ENCODE results near the gene NFIX. TPM values are rescaled to one million over a fixed set of nuclear protein-coding genes. Genes with fewer than 3 reads are reported as not detected.

NFIX gene
- total and polyA plus RNA-seq, 12 donors: 1.3 to 72.8 (median 28.6) TPM

DNA sequence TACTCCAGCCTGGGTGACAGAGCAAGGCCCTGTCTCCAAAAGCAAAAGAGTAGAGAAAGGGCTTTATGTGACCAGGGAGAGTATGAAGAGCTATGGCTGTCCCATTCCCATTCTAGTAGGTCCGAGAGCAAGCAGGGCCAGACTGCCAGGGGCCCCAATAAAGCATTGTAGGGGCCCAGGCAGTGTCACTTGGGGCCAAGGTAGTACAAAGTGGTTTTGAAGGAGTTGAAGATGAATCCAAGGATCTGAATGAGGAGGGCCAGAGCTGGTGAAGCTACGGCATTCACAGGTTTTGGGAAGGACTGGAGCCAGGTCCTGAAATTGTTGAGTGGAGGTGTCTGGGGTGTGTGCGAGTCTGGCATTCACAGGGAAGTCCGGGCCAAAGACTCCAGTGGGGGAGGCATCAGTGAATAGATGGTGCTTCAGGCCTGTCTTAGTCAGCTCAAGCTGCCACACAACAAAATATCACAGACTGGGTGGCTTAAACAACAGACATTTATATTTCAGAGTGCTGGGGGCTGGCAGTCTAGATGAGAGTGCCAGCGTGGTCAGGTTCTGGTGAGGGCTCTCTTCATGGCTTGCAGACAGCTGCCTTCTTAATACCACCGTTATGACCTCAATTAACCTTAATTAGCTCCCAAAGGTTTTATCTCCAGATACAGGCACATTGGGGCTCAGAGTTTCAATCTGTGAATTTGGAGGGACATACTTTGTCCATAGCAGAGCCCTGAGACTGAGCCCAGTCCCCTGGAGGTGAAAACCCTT is 132.7 kb downstream of the NFIX start:
- no peak for DNase-seq
- Histone ChIP-seq H3K27ac (no peak overlapping the region), H3K9me3 (replicated peaks in 1 of 3) (no peaks in the 10 kb centered on the region), H3K36me3 (replicated peaks in 1 of 2) (no peaks in the 10 kb centered on the region), H3K4me1 (replicated peaks in 1 of 2) (peaks cover 0 to 8% of the 10 kb centered on the region in 2 donors), H3K4me3 (no peak overlapping the region), H3K27me3 (no peaks in the 10 kb centered on the region)
- 91 to 98% (median 95%) methylated on average over 6 of the region's 6 CpGs for WGBS, 4 donors
- TF ChIP-seq CTCF (IDR thresholded peaks at IDR 0.05) (no peak), POLR2A (IDR thresholded peaks at IDR 0.05) (no peak)
- intact Hi-C loops (cut with DNase I): no loop called here

- TF ChIP-seq CTCF (IDR thresholded peaks at IDR 0.05) (no peak), POLR2A (IDR thresholded peaks at IDR 0.05) (no peak)
- peaks cover 0 to 8% of the 10 kb centered on the region in 2 donors for H3K4me1 ChIP-seq (replicated peaks in 1 of 2)
- no peaks in the 10 kb centered on the region for H3K36me3 ChIP-seq (replicated peaks in 1 of 2)
- no peak overlapping the region for H3K4me3 ChIP-seq
- intact Hi-C loops (cut with DNase I): no loop called here
- H3K9me3 ChIP-seq (replicated peaks in 1 of 3): no peaks in the 10 kb centered on the region
- no peaks in the 10 kb centered on the region for H3K27me3 ChIP-seq
- peak in 4 of 7 donors; percentile 43 to 55 (median 44) for DNase-seq
- H3K27ac ChIP-seq: no peak overlapping the region
- 33 to 44% (median 38%) methylated on average over 1 of the region's 1 CpG; no CpG with 5 or more reads in 1 of the 4 donors for WGBS, 4 donors
Measured at GRCh38 chr19:13128583-13128982, 133.3 kb downstream of the NFIX start.

- intact Hi-C loops (cut with DNase I): no loop called here
- no peak for DNase-seq
- TF ChIP-seq CTCF (IDR thresholded peaks at IDR 0.05) (no peak), POLR2A (IDR thresholded peaks at IDR 0.05) (no peak)
Measured at GRCh38 chr19:13129384-13129783, 134.1 kb downstream of the NFIX start.

GRCh38 chr19:13130886-13131490 is 135.7 kb downstream of the NFIX start:
- 75 to 88% (median 81%) methylated on average over 3 of the region's 3 CpGs for WGBS, 4 donors
- Histone ChIP-seq H3K36me3 (replicated peaks in 1 of 2) (peaks cover 0 to 10% of the 10 kb centered on the region in 2 donors), H3K9me3 (replicated peaks in 1 of 3) (no peaks in the 10 kb centered on the region), H3K4me1 (replicated peaks in 1 of 2) (peaks cover 0 to 8% of the 10 kb centered on the region in 2 donors), H3K27ac (no peak overlapping the region), H3K27me3 (no peaks in the 10 kb centered on the region), H3K4me3 (no peak overlapping the region)
- intact Hi-C loops (cut with DNase I): no loop called here
- TF ChIP-seq CTCF (IDR thresholded peaks at IDR 0.05) (no peak), POLR2A (IDR thresholded peaks at IDR 0.05) (no peak)
- no peak for DNase-seq

More at GRCh38 chr19:13129384-13129783, 134.1 kb downstream of the NFIX start:
- 89 to 97% (median 96%) methylated on average over 9 of the region's 9 CpGs; no CpG with 5 or more reads in 1 of the 4 donors for WGBS, 4 donors
- Histone ChIP-seq H3K27ac (no peak overlapping the region), H3K9me3 (replicated peaks in 1 of 3) (no peaks in the 10 kb centered on the region), H3K4me3 (no peak overlapping the region), H3K27me3 (no peaks in the 10 kb centered on the region), H3K36me3 (replicated peaks in 1 of 2) (no peaks in the 10 kb centered on the region), H3K4me1 (replicated peaks in 1 of 2) (peaks cover 0 to 8% of the 10 kb centered on the region in 2 donors)

Data from adrenal gland (tissue), 12 donors.